NT2/D1 (cell line): ENCODE results near the gene DELE1.

Experiments
- SUZ12 ChIP-seq: IDR thresholded peaks from 2 replicates; pipeline ENCODE4 v1.6.1; 2011; ENCODE audit not compliant: insufficient read length, insufficient read depth; ENCODE audit errors: extremely low read depth
- YY1 ChIP-seq: IDR thresholded peaks from 2 replicates; pipeline ENCODE4 v1.6.1; 2011; ENCODE audit not compliant: insufficient read length, insufficient read depth
- ZNF274 ChIP-seq: IDR thresholded peaks from 2 replicates; pipeline ENCODE4 v1.6.1; 2011; ENCODE audit warnings: mild to moderate bottlenecking, low read depth, low read length

DNA sequence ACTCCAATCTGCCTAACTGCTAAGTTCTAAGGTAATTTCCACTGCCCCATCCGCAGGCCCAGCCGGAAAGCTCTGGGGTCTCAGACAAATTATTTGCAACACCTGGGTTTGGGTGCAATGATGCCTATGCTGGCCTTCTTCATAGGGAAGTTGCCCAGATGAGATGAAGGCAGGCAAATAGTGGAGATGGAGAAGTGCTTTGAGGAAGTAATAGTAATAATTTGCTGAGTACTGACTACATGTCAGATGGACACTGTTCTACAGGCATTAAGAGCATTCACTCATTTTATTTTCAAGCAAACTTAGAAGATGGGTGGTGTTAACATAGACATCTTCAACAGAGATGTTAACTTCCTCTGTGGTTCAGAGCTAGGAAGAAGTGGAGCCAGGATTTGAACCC is 30.5 kb downstream of the DELE1 start:
- TF ChIP-seq ZNF274 (no peak), YY1 (no peak), SUZ12 (no peak)
